Calu3 (cell line): ENCODE results near the gene QSOX1. TPM values are rescaled to one million over a fixed set of nuclear protein-coding genes. Genes with fewer than 3 reads are reported as not detected.

Experiments used
- BruUV-seq: library from RNA; stranded (reverse); fragments of 400-500 nt; replicated peaks from 2 replicates; lab custom pipeline; 2021; lab: Mats Ljungman, UMichigan
- CTCF ChIA-PET: fragments of 300-600 bp; sonication (Branson Sonifier 250); formaldehyde crosslinking; loops from one replicate; lab custom pipeline; 2022; ENCODE audit warnings: antibody characterized with exemption; lab: Charles Lee
- DNase-seq: peaks from one replicate; pipeline ENCODE4 v3.0.0; 2022
- H3K27ac Mint-ChIP-seq: one replicate; pipeline ENCODE4 v1.8.0; 2022; ENCODE audit warnings: mixed read lengths; ENCODE audit not compliant: unreplicated experiment
- H3K27me3 Mint-ChIP-seq: one replicate; pipeline ENCODE4 v1.8.0; 2022; ENCODE audit warnings: mixed read lengths; ENCODE audit not compliant: unreplicated experiment
- H3K36me3 Mint-ChIP-seq: one replicate; pipeline ENCODE4 v1.8.0; 2022; ENCODE audit warnings: mild to moderate bottlenecking, moderate library complexity, mixed read lengths; ENCODE audit not compliant: insufficient read depth, unreplicated experiment
- H3K4me1 Mint-ChIP-seq: one replicate; pipeline ENCODE4 v1.8.0; 2022; ENCODE audit warnings: mild to moderate bottlenecking, low read depth, mixed read lengths; ENCODE audit not compliant: unreplicated experiment
- H3K4me3 Mint-ChIP-seq: one replicate; pipeline ENCODE4 v1.8.0; 2022; ENCODE audit warnings: mild to moderate bottlenecking, low read depth, moderate library complexity, mixed read lengths; ENCODE audit not compliant: unreplicated experiment
- H3K9me3 Mint-ChIP-seq: one replicate; pipeline ENCODE4 v1.8.0; 2022; ENCODE audit warnings: low read depth, mixed read lengths; ENCODE audit not compliant: unreplicated experiment
- intact Hi-C: fragments of 100-400 bp; cut with micrococcal nuclease; formaldehyde crosslinking; loops from one replicate; pipeline ENCODE4 v1.10.0; 2022; ENCODE audit not compliant: unreplicated experiment
- total RNA-seq: library from RNA; stranded (reverse); gene quantifications from 2 replicates; pipeline ENCODE4 v1.2.3, GENCODE V29; 2022
- TF ChIP-seq, protein P1 (sequence below): fragments of 200-600 bp; IDR thresholded peaks from one replicate; pipeline ENCODE4 v1.8.0; 2022; ENCODE audit warnings: antibody characterized with exemption; ENCODE audit not compliant: unreplicated experiment

QSOX1 gene
- total RNA-seq, 1 experiment from 2014 or later: 462 TPM

DNA sequence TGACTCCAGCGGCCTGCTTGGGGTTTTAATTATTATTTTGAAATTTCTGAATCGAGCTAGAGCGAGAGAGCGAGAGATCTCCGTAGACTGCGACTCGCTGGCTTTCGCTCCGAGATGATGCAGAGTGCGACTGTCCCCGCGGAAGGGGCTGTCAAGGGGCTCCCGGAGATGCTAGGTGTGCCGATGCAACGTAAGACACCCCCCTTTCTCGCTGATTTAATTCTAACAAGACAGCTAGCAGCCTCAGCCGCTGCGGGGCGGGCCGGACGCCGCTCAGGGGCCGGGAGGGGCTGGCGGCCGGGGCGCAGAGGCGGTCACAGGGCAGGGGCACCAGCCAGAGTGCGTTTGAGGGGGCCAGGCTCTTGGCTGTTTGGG, 75.7 kb downstream of the QSOX1 start:
- H3K4me1 Mint-ChIP-seq: peaks cover 15% of the 10 kb centered on the region
- TF ChIP-seq, protein P1, sequence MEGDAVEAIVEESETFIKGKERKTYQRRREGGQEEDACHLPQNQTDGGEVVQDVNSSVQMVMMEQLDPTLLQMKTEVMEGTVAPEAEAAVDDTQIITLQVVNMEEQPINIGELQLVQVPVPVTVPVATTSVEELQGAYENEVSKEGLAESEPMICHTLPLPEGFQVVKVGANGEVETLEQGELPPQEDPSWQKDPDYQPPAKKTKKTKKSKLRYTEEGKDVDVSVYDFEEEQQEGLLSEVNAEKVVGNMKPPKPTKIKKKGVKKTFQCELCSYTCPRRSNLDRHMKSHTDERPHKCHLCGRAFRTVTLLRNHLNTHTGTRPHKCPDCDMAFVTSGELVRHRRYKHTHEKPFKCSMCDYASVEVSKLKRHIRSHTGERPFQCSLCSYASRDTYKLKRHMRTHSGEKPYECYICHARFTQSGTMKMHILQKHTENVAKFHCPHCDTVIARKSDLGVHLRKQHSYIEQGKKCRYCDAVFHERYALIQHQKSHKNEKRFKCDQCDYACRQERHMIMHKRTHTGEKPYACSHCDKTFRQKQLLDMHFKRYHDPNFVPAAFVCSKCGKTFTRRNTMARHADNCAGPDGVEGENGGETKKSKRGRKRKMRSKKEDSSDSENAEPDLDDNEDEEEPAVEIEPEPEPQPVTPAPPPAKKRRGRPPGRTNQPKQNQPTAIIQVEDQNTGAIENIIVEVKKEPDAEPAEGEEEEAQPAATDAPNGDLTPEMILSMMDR: no peak
- BruUV-seq: no TSS peak
- no peaks in the 10 kb centered on the region for H3K9me3 Mint-ChIP-seq
- H3K36me3 Mint-ChIP-seq: peaks cover 36% of the 10 kb centered on the region
- peak; percentile 13 for DNase-seq
- H3K27me3 Mint-ChIP-seq: peaks cover 78% of the 10 kb centered on the region
- CTCF ChIA-PET: interaction anchor here (0.7 to 1.0 kb wide), 2 partner anchors 73 to 131 kb away, joined by 3 to 4 read pairs; no protein-coding TSS in a partner anchor
- no peak overlapping the region for H3K27ac Mint-ChIP-seq
- peak overlapping the region; percentile 79 for H3K4me3 Mint-ChIP-seq
- intact Hi-C loops: no loop called here

DNA sequence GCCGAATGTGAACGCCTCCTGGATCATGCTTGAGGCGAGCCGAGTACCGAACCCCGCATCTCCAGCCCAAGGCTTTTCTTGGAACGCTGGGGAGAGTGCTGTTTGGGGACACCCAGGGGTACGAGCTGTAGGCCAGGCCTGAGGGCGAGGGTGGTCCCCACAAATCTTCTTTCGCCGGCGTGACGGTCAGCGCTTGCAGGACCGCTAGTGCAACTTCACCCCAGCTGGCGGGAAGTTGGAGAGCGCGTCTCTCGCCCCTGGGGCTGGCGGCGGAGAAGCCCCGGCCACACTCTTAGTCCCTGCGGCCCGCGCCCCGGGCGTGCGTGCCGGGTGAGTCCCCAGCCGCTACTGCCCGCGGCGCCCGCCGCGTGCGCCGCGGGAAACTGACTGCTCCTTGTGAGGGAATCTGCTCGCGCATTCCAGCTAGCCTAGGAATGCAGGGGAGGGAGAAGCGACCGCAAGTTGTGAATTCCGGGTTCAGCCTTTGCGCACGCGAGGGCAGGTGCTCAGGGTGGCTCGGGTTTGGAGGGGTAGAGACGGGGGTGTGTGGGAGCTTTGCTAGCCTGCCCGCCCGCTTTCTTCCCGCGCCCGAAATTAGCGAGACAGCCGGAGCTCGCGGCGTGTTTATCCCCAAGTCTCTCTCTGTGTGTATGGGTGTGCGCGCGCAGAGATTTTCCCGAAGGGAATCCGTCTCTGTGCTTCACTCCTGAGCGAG, 76.3 kb downstream of the QSOX1 start:
- H3K27me3 Mint-ChIP-seq: peaks cover 80% of the 10 kb centered on the region
- peak; percentile 37 for DNase-seq
- TF ChIP-seq, protein P1: no peak
- peaks cover 36% of the 10 kb centered on the region for H3K36me3 Mint-ChIP-seq
- intact Hi-C loops: no loop called here
- BruUV-seq: no TSS peak
- H3K9me3 Mint-ChIP-seq: no peaks in the 10 kb centered on the region
- H3K4me3 Mint-ChIP-seq: peak overlapping the region; percentile 79
- no peak overlapping the region for H3K27ac Mint-ChIP-seq
- peaks cover 21% of the 10 kb centered on the region for H3K4me1 Mint-ChIP-seq
- CTCF ChIA-PET: interaction anchor here (0.6 to 1.0 kb wide), 4 partner anchors 60 to 242 kb away, joined by 3 to 7 read pairs (median 5); no protein-coding TSS in a partner anchor

DNA sequence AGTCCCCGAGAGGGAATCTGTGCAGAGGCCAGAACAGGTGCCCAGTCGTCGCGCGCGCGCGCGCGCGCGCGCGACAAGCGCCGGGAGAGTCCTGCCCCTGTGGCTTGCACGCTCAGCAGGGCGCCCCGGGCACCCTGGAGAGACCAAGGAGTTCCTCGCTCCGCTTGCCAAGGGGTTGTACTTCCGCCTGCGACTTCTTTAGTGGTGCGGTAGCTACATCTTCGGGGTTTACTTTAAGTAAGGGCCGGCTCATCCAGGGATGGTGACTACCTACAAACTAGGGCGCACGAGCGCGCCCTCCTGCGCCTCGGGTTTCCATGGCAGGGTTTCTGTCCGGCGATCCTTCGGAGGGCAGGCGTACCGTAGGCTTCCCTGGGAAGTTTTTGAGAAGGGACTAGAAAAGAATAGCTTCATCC, 76.8 kb downstream of the QSOX1 start:
- CTCF ChIA-PET: interaction anchor here (0.6 to 1.0 kb wide), 2 partner anchors 61 to 241 kb away, joined by 6 to 7 read pairs; no protein-coding TSS in a partner anchor
- TF ChIP-seq, protein P1: no peak
- DNase-seq: peak; percentile 64
- no peaks in the 10 kb centered on the region for H3K9me3 Mint-ChIP-seq
- H3K27ac Mint-ChIP-seq: no peak overlapping the region
- intact Hi-C loops: no loop called here
- H3K27me3 Mint-ChIP-seq: peaks cover 83% of the 10 kb centered on the region
- H3K4me1 Mint-ChIP-seq: peaks cover 22% of the 10 kb centered on the region
- BruUV-seq: no TSS peak
- peak overlapping the region; percentile 79 for H3K4me3 Mint-ChIP-seq
- peaks cover 36% of the 10 kb centered on the region for H3K36me3 Mint-ChIP-seq

DNA sequence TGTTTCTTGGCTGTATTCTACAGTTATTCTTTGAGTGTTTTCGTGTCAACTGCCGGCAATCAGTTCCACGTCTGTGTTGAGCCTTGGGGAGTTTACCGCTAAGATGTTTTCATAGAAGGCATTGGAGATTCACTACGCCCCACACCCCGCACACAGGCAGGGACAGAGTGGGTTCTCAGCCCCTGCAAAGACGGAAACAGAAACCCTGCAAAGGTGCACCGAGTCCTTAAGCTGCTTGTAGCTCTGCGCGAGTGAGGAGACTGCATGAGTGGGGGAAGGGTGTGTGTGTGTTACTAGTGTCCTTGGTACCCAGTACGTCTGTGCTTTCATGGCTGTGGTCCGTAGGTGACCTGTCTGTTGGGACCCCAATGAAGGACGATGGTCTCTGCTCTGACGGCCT, 77.3 kb downstream of the QSOX1 start:
- intact Hi-C loops: no loop called here
- BruUV-seq: no TSS peak
- CTCF ChIA-PET: interaction anchor here (0.6 to 1.0 kb wide), 2 partner anchors 61 to 241 kb away, joined by 6 to 7 read pairs; no protein-coding TSS in a partner anchor
- no peaks in the 10 kb centered on the region for H3K9me3 Mint-ChIP-seq
- H3K36me3 Mint-ChIP-seq: peaks cover 36% of the 10 kb centered on the region
- peaks cover 83% of the 10 kb centered on the region for H3K27me3 Mint-ChIP-seq
- no peak for DNase-seq
- TF ChIP-seq, protein P1: no peak
- H3K27ac Mint-ChIP-seq: no peak overlapping the region
- H3K4me3 Mint-ChIP-seq: peak overlapping the region; percentile 79
- peaks cover 22% of the 10 kb centered on the region for H3K4me1 Mint-ChIP-seq
